ENCODE data around the gene RAB23. TPM values are rescaled to one million over a fixed set of nuclear protein-coding genes. Genes with fewer than 3 reads are reported as not detected.

The RAB23 gene
- total RNA-seq, 1 experiment from 2014 or later: 11.7 TPM

GRCh38 chr6:57216235-57217101 lies 5.6 kb downstream of the RAB23 start:
- Histone ChIP-seq H3K4me2 (ENCODE audit: low read length) (no peak overlapping the region), H3K27ac (ENCODE audit: low read depth, low read length) (no peak overlapping the region)

More at GRCh38 chr6:57216235-57217101, 5.6 kb downstream of the RAB23 start:
- Histone ChIP-seq H3K36me3 (ENCODE audit: control insufficient read depth in 1 of 2, insufficient read depth in 2 of 2, low read length in 2 of 2) (no peaks in the 10 kb centered on the region), H4K20me1 (ENCODE audit: insufficient read depth) (no peaks in the 10 kb centered on the region; the same call in 1 of the 2 replicates), H2AFZ (ENCODE audit: low read depth, low read length, poor library complexity, severe bottlenecking) (no peak overlapping the region), H3K9me3 (ENCODE audit: control insufficient read depth in 1 of 2, insufficient read depth in 1 of 2, low read depth in 1 of 2, low read length in 2 of 2) (no peaks in the 10 kb centered on the region), H3K27me3 (ENCODE audit: insufficient read depth, low read length) (no peaks in the 10 kb centered on the region), H3K9me2 (ENCODE audit: insufficient read depth) (no peaks in the 10 kb centered on the region; the same call in 1 of the 2 replicates), H3K4me1 (ENCODE audit: control insufficient read depth in 1 of 2, insufficient read depth in 2 of 2, low read length in 2 of 2) (peaks cover 0 to 9% of the 10 kb centered on the region in 2 experiments; a peak in 2 of 4 replicates), H3K9ac (ENCODE audit: low read length) (no peak overlapping the region), H3K4me3 (replicated peaks in 1 of 2; ENCODE audit: low read depth in 1 of 2, low read length in 2 of 2) (no peak overlapping the region), H3K79me2 (ENCODE audit: insufficient read depth, low read length) (peaks cover 86% of the 10 kb centered on the region)
- ATAC-seq (no peak; the same call in 1 of the 2 replicates), DNase-seq (ENCODE audit: low read depth, low spot score) (no peak)
- ChIA-PET RAD21 (ENCODE audit: low non-redundant PET in 1 of 2, low total read pairs in 2 of 2, uncharacterized antibody in 2 of 2, unreplicated experiment in 2 of 2) (no interaction called here), POLR2A (no interaction called here), CTCF (no interaction called here)
- TF ChIP-seq CTCF (IDR thresholded peaks at IDR 0.05 in 2 of 3, conservative IDR thresholded peaks at IDR 0.05 in 1 of 3; ENCODE audit: borderline replicate concordance in 1 of 3, insufficient read depth in 1 of 3, low read depth in 2 of 3, low read length in 2 of 3) (0 out of 6 replicates have a peak, but pooled peaks of 1 of the 3 experiments have one; percentile 32), EZH2 (IDR thresholded peaks at IDR 0.05) (no peak), POLR2A (IDR thresholded peaks at IDR 0.05; ENCODE audit: borderline replicate concordance, extremely low read depth, insufficient read depth, insufficient read length) (no peak)
- BruUV-seq (replicated peaks): no TSS peak
- intact Hi-C loops (cut with micrococcal nuclease): no loop called here

All from HCT116 (cell line).